Smooth muscle cell (in vitro differentiated cells): ENCODE measurements around the gene CSAD. TPM values are rescaled to one million over a fixed set of nuclear protein-coding genes. Genes with fewer than 3 reads are reported as not detected.
A peak's percentile ranks its signal among the peaks of the same experiment; 100 is the strongest.
"Not testable (repeated sequence)": the region's sequence is repeated elsewhere in the genome, so short reads cannot be mapped to it uniquely, and the experiment has no call there.

ENCODE experiments used
- DNase-seq: peaks from one replicate; lab custom pipeline; 2025; ENCODE audit not compliant: unreplicated experiment; lab: John Stamatoyannopoulos, UW
- H2AFZ ChIP-seq: fragments of 200-600 bp; sonication (generic); 2 replicates; pipeline ENCODE4 v1.6.0; 2016; ENCODE audit warnings: antibody characterized with exemption, low read depth, mild to moderate bottlenecking
- H3F3A ChIP-seq: fragments of 200-600 bp; sonication (generic); 2 replicates; pipeline ENCODE4 v1.6.0; 2017; ENCODE audit warnings: antibody characterized with exemption, low read depth
- H3K27ac ChIP-seq: fragments of 200-600 bp; sonication (generic); 2 replicates; pipeline ENCODE4 v1.5.1; 2016; ENCODE audit warnings: low read depth, mild to moderate bottlenecking
- H3K27me3 ChIP-seq: fragments of 200-600 bp; sonication (generic); 2 replicates; pipeline ENCODE4 v1.6.1; 2016; ENCODE audit warnings: low read depth, mild to moderate bottlenecking
- H3K36me3 ChIP-seq: fragments of 200-600 bp; sonication (generic); 2 replicates; pipeline ENCODE4 v1.5.1; 2016; ENCODE audit warnings: low read depth
- H3K4me1 ChIP-seq: fragments of 200-600 bp; sonication (generic); 2 replicates; pipeline ENCODE4 v1.5.1; 2016; ENCODE audit warnings: low read depth
- H3K4me2 ChIP-seq: fragments of 200-600 bp; sonication (generic); 2 replicates; pipeline ENCODE4 v1.6.0; 2016; ENCODE audit warnings: mild to moderate bottlenecking
- H3K4me3 ChIP-seq: fragments of 200-600 bp; sonication (generic); 2 replicates; pipeline ENCODE4 v1.5.1; 2016; ENCODE audit warnings: mild to moderate bottlenecking
- H3K79me2 ChIP-seq: fragments of 200-600 bp; sonication (generic); 2 replicates; pipeline ENCODE4 v1.6.0; 2016; ENCODE audit warnings: low read depth, mild to moderate bottlenecking
- H3K9ac ChIP-seq: fragments of 200-600 bp; sonication (generic); 2 replicates; pipeline ENCODE4 v1.6.0; 2016; ENCODE audit warnings: low read depth
- H3K9me3 ChIP-seq: fragments of 200-600 bp; sonication (generic); replicated peaks from 2 replicates; pipeline ENCODE4 v1.5.1; 2016; ENCODE audit warnings: low read depth
- H4K20me1 ChIP-seq: fragments of 200-600 bp; sonication (generic); 2 replicates; pipeline ENCODE4 v1.6.0; 2016; ENCODE audit warnings: low read depth
- WGBS: methylation state at CpG from one replicate; pipeline ENCODE4 v1.1.7; 2016; ENCODE audit warnings: low lambda C conversion rate; 5-methylcytosine and 5-hydroxymethylcytosine counted together
- polyA plus RNA-seq: library from polyadenylated mRNA; unstranded; fragments of >200 nt; fragmentation: Nextera tagmentation; extraction: Ambion mirVana; gene quantifications from 2 replicates; pipeline ENCODE4 v1.2.1, GENCODE V29; 2016
- total RNA-seq: library from RNA; depleted of rRNA; stranded (reverse); fragments of >200 nt; gene quantifications from 2 replicates; pipeline ENCODE4 v1.2.3, GENCODE V29; 2014
- TF ChIP-seq, protein P1 (sequence below): fragments of 200-600 bp; sonication (generic); IDR thresholded peaks from 2 replicates; pipeline ENCODE4 v1.5.1; 2017; ENCODE audit warnings: borderline replicate concordance, mild to moderate bottlenecking, antibody characterized with exemption; ENCODE audit not compliant: insufficient read depth, poor library complexity, severe bottlenecking

CSAD gene
- total and polyA plus RNA-seq, 2 experiments from 2014 or later, result 4.8 to 10.6 TPM

DNA sequence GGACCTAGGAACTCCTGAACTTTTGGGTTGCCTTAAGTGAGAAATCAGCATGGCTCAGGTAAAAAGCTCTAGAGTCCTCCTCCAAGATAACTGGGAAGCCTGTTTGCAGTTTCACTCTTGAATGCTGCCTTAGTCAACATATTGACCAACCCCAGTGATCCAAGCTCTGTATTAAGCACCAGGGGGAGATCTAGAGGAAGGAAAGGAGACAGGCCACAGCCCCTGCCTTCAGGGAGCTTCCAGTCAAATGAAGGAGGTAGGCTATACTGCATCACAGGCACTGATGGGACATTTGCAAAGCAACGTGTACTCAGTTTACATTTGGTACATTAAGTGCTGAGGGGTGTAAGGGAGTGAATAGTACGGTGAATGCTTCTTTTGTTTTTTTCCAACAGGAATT is 1.2 kb upstream of the CSAD start:
- 96% methylated on average over 2 of the region's 2 CpGs for WGBS
- H3K9me3 ChIP-seq, result no peaks in the 10 kb centered on the region
- no peak overlapping the region for H2AFZ ChIP-seq
- peak overlapping the region; percentile 89 for H3K4me2 ChIP-seq
- no peaks in the 10 kb centered on the region for H3K36me3 ChIP-seq
- H3K4me3 ChIP-seq, result peak overlapping the region; percentile 88
- TF ChIP-seq, protein P1, sequence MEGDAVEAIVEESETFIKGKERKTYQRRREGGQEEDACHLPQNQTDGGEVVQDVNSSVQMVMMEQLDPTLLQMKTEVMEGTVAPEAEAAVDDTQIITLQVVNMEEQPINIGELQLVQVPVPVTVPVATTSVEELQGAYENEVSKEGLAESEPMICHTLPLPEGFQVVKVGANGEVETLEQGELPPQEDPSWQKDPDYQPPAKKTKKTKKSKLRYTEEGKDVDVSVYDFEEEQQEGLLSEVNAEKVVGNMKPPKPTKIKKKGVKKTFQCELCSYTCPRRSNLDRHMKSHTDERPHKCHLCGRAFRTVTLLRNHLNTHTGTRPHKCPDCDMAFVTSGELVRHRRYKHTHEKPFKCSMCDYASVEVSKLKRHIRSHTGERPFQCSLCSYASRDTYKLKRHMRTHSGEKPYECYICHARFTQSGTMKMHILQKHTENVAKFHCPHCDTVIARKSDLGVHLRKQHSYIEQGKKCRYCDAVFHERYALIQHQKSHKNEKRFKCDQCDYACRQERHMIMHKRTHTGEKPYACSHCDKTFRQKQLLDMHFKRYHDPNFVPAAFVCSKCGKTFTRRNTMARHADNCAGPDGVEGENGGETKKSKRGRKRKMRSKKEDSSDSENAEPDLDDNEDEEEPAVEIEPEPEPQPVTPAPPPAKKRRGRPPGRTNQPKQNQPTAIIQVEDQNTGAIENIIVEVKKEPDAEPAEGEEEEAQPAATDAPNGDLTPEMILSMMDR, result no peak
- peaks cover 27% of the 10 kb centered on the region for H3K4me1 ChIP-seq
- no peak for DNase-seq
- H3K79me2 ChIP-seq, result peaks cover 23% of the 10 kb centered on the region
- H3F3A ChIP-seq, result peaks cover 14% of the 10 kb centered on the region
- no peaks in the 10 kb centered on the region for H3K27me3 ChIP-seq
- no peak overlapping the region for H3K27ac ChIP-seq
- peaks cover 21% of the 10 kb centered on the region for H4K20me1 ChIP-seq
- no peak overlapping the region for H3K9ac ChIP-seq

GRCh38 chr12:53180931-53181645 is 363 bp upstream of the CSAD start:
- Histone ChIP-seq H3K36me3 (no peaks in the 10 kb centered on the region), H3K27ac (peak overlapping the region; percentile 94), H3K4me3 (peak overlapping the region; percentile 88), H3K4me2 (peak overlapping the region; percentile 89), H3K79me2 (peaks cover 23% of the 10 kb centered on the region), H3K9ac (peak overlapping the region; percentile 84), H2AFZ (peak overlapping the region; percentile 97), H3F3A (peaks cover 11% of the 10 kb centered on the region), H3K27me3 (no peaks in the 10 kb centered on the region), H4K20me1 (peaks cover 21% of the 10 kb centered on the region), H3K4me1 (peaks cover 27% of the 10 kb centered on the region), H3K9me3 (no peaks in the 10 kb centered on the region)
- WGBS, result 4% methylated on average over 44 of the region's 57 CpGs
- DNase-seq, result no peak
- TF ChIP-seq, protein P1, result no peak

DNA sequence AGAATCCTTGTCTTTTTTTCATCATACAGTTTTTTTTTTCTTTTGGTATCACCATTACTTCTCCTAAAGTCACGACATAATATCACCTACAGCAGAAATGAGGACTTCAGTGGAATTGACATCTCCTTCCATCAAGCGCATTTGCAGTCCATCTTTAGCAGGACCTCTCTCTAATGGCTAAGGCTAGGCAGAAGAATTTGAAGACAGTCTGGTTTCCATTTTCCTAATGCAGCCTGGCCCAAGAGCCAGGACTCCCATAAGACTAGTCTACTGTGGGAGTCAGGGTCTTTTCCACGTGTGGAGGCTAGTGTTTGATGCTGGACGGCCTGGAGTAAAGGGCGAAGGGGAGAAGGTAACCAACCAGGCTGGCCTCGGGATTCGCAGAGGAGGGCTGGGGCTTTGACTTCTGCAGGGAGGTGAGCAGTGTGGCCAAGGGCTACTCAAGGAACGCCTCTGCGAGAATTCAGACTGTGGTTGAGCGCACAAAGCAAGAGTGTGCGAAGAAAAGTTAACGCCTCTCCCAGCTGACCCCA is 972 bp downstream of the CSAD start:
- peaks cover 23% of the 10 kb centered on the region for H3K79me2 ChIP-seq
- TF ChIP-seq, protein P1, result no peak
- peak overlapping the region; percentile 88 for H3K4me3 ChIP-seq
- H4K20me1 ChIP-seq, result peaks cover 19% of the 10 kb centered on the region
- DNase-seq, result no peak
- H3K9me3 ChIP-seq, result no peaks in the 10 kb centered on the region
- no peaks in the 10 kb centered on the region for H3K36me3 ChIP-seq
- H3K4me2 ChIP-seq, result peak overlapping the region; percentile 89
- H3F3A ChIP-seq, result peaks cover 11% of the 10 kb centered on the region
- H3K4me1 ChIP-seq, result peaks cover 28% of the 10 kb centered on the region
- no peaks in the 10 kb centered on the region for H3K27me3 ChIP-seq
- H3K9ac ChIP-seq, result peak overlapping the region; percentile 76
- WGBS, result 14% methylated on average over 12 of the region's 12 CpGs
- H2AFZ ChIP-seq, result peak overlapping the region; percentile 97
- peak overlapping the region; percentile 94 for H3K27ac ChIP-seq

- peaks cover 11% of the 10 kb centered on the region for H3F3A ChIP-seq
- not testable (repeated sequence) for H3K9me3 ChIP-seq, H2AFZ ChIP-seq, H3K9ac ChIP-seq, H3K4me3 ChIP-seq, H3K36me3 ChIP-seq, H3K27ac ChIP-seq, H3K4me2 ChIP-seq, H3K27me3 ChIP-seq, DNase-seq
- peaks cover 30% of the 10 kb centered on the region for H3K4me1 ChIP-seq
- 94% methylated on average over 14 of the region's 14 CpGs for WGBS
- H4K20me1 ChIP-seq, result peaks cover 13% of the 10 kb centered on the region
- H3K79me2 ChIP-seq, result peaks cover 23% of the 10 kb centered on the region
These were observed 1.9 kb downstream of the CSAD start for GRCh38 chr12:53178803-53179202.

GRCh38 chr12:53177447-53177846 is 3.3 kb downstream of the CSAD start:
- H3K9ac ChIP-seq, H3K4me3 ChIP-seq, H3K27ac ChIP-seq, H3K9me3 ChIP-seq, H2AFZ ChIP-seq, H3K4me2 ChIP-seq, H4K20me1 ChIP-seq, DNase-seq, H3K36me3 ChIP-seq, H3K27me3 ChIP-seq: not testable (repeated sequence)
- H3F3A ChIP-seq, result peaks cover 11% of the 10 kb centered on the region
- H3K4me1 ChIP-seq, result peaks cover 22% of the 10 kb centered on the region
- WGBS, result 97% methylated on average over 6 of the region's 6 CpGs
- peaks cover 15% of the 10 kb centered on the region for H3K79me2 ChIP-seq
